ENCODE data around the gene JARID2.

GRCh38 chr6:15309611-15310283, 63.9 kb downstream of the JARID2 start:
- TF ChIP-seq TAF1 (IDR thresholded peaks at IDR 0.05; ENCODE audit: borderline replicate concordance, insufficient read depth, low read length) (no peak), REST (IDR thresholded peaks at IDR 0.05; ENCODE audit: insufficient read depth in 1 of 2, low read depth in 2 of 2, low read length in 2 of 2) (no peak), FOXP2 (optimal IDR thresholded peaks at IDR 0.05; ENCODE audit: borderline replicate concordance, extremely low read depth, extremely low read length, insufficient read depth) (no peak)
